ENCODE measurements around the gene AIG1.

DNA sequence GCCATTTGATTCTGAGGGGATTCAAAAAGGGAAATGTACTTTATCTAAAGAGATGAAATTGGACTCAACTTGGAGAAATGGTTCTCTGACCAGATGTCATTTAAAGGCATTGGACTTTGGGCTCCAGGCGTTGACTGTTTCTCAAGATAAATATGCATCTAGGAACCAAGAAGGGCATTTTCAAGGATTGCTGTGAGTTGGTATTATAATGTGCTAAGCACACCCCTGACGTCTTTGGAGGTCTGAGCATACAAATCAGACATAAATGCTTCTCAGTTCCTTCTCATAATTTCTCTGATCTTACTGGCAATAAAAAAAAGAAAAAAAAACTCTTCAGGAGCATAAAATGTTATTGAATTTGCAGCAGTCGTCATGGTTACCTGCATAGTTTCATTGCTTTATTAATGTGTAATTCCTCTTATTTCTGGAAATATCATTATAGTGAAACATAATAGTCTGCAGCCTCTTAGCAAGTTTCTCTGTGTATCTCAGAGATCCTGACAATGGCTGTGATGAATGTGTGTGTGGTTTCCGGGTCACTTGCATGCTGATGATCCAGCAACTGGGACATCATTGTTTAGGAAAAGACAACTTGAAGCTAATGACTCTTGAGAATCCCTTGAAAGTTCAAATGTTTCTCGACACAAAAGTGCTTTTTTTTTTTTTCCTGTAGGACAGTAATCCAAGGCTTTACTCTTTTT is 136.0 kb downstream of the AIG1 start:
- TF ChIP-seq EZH2 (IDR thresholded peaks at IDR 0.05) (no peak), POLR2AphosphoS5 (IDR thresholded peaks at IDR 0.05; ENCODE audit: borderline replicate concordance, low read depth, low read length) (no peak), FOXP2 (optimal IDR thresholded peaks at IDR 0.05; ENCODE audit: control extremely low read depth, extremely low read length, insufficient read depth) (no peak)

Data from SK-N-MC (cell line).